ENCODE measurements around the gene MTERF1. TPM values are rescaled to one million over a fixed set of nuclear protein-coding genes. Genes with fewer than 3 reads are reported as not detected.
"Not testable (repeated sequence)": the region's sequence is repeated elsewhere in the genome, so short reads cannot be mapped to it uniquely, and the experiment has no call there.

Gene MTERF1
- total RNA-seq, 1 experiment from 2014 or later: 19.8 TPM

- no peak overlapping the region for H4K8ac ChIP-seq (replicated peaks; ENCODE audit: insufficient read length, low read depth, low read length)
- H2AK5ac ChIP-seq (ENCODE audit: insufficient read length, low read length): no peak overlapping the region
- no peak overlapping the region for H3K56ac ChIP-seq (ENCODE audit: insufficient read length, low read depth, low read length)
- no peaks in the 10 kb centered on the region for H3K4me1 ChIP-seq (ENCODE audit: insufficient read depth, low read length)
- no peak overlapping the region for H2BK20ac ChIP-seq (ENCODE audit: low read depth, low read length, poor library complexity, severe bottlenecking)
- no peak overlapping the region for H3T11ph ChIP-seq (ENCODE audit: low read length)
- H3K27ac Mint-ChIP-seq: no peak overlapping the region
- H3K23me2 ChIP-seq (ENCODE audit: insufficient read length, low read depth, low read length, poor library complexity, severe bottlenecking): no peaks in the 10 kb centered on the region
- no peak overlapping the region for H3K14ac ChIP-seq (ENCODE audit: insufficient read depth, low read length)
- H3K9me3 Mint-ChIP-seq: no peaks in the 10 kb centered on the region
- H3K4me2 ChIP-seq (ENCODE audit: insufficient read depth, insufficient read length, low read length): no peak overlapping the region
- no peak overlapping the region for H2BK12ac ChIP-seq (ENCODE audit: insufficient read length, low read depth, low read length)
- no peak overlapping the region for H4K91ac ChIP-seq (ENCODE audit: insufficient read length, low read depth, low read length)
- no peak overlapping the region for H3K9ac ChIP-seq (ENCODE audit: extremely low read depth, insufficient read length, low read length)
- no peak overlapping the region for H3K4ac ChIP-seq (ENCODE audit: low read depth, low read length)
- no peak overlapping the region for H3K4me3 Mint-ChIP-seq
- no peak for DNase-seq
- peaks cover 0 to 2% (median 0%) of the 10 kb centered on the region in 3 experiments; a peak in 1 of 7 replicates for H3K36me3 Mint-ChIP-seq (ENCODE audit: insufficient read depth in 1 of 3, low read depth in 3 of 3)
- H3K27me3 Mint-ChIP-seq (ENCODE audit: low read depth): no peaks in the 10 kb centered on the region
- H4K20me1 ChIP-seq (ENCODE audit: control insufficient read depth, insufficient read depth, insufficient read length): no peaks in the 10 kb centered on the region
- H3K4me1 Mint-ChIP-seq: no peaks in the 10 kb centered on the region
- no peaks in the 10 kb centered on the region for H3K27me3 ChIP-seq (ENCODE audit: insufficient read depth, low read length)
- H3K27ac ChIP-seq (ENCODE audit: insufficient read length, low read depth, low read length): no peak overlapping the region
- no peaks in the 10 kb centered on the region for H3K79me2 ChIP-seq (ENCODE audit: insufficient read depth, low read length)
- TF ChIP-seq CTCF (conservative IDR thresholded peaks at IDR 0.05): no peak
- H2AFZ ChIP-seq (ENCODE audit: low read length): no peak overlapping the region
- H2BK15ac ChIP-seq (ENCODE audit: low read depth, low read length): no peak overlapping the region
- WGBS (ENCODE audit: extremely low coverage, insufficient read length, low lambda C conversion rate): no CpG with 5 or more reads among the region's 2 CpGs
- H3K18ac ChIP-seq (ENCODE audit: insufficient read length, low read depth, low read length): no peak overlapping the region
- H3K9me3 ChIP-seq (ENCODE audit: control insufficient read depth, low read depth, low read length): no peaks in the 10 kb centered on the region
- H3K23ac ChIP-seq (ENCODE audit: insufficient read length, low read depth, low read length): no peak overlapping the region
- no peak overlapping the region for H2BK120ac ChIP-seq (ENCODE audit: low read depth, low read length, poor library complexity, severe bottlenecking)
- no peak overlapping the region for H4K5ac ChIP-seq (ENCODE audit: insufficient read length, low read depth, low read length)
- H3K79me1 ChIP-seq (ENCODE audit: insufficient read depth, low read depth, low read length, poor library complexity, severe bottlenecking): no peaks in the 10 kb centered on the region
- H2BK5ac ChIP-seq (ENCODE audit: insufficient read length, low read length): no peak overlapping the region
Measured at GRCh38 chr7:91865511-91865910, 15.0 kb downstream of the MTERF1 start.

GRCh38 chr7:91864604-91865003, 15.9 kb downstream of the MTERF1 start:
- H3K56ac ChIP-seq (ENCODE audit: insufficient read length, low read depth, low read length); H3K27me3 Mint-ChIP-seq (ENCODE audit: low read depth); H2BK20ac ChIP-seq (ENCODE audit: low read depth, low read length, poor library complexity, severe bottlenecking); H3K79me2 ChIP-seq (ENCODE audit: insufficient read depth, low read length); H3K79me1 ChIP-seq (ENCODE audit: insufficient read depth, low read depth, low read length, poor library complexity, severe bottlenecking); H2BK120ac ChIP-seq (ENCODE audit: low read depth, low read length, poor library complexity, severe bottlenecking); H3K36me3 Mint-ChIP-seq (ENCODE audit: insufficient read depth in 1 of 3, low read depth in 3 of 3); H4K8ac ChIP-seq (replicated peaks; ENCODE audit: insufficient read length, low read depth, low read length); H3K27ac Mint-ChIP-seq; H3K23me2 ChIP-seq (ENCODE audit: insufficient read length, low read depth, low read length, poor library complexity, severe bottlenecking); H3K4me1 Mint-ChIP-seq; H3K4me3 Mint-ChIP-seq; H2BK15ac ChIP-seq (ENCODE audit: low read depth, low read length); DNase-seq; H4K20me1 ChIP-seq (ENCODE audit: control insufficient read depth, insufficient read depth, insufficient read length); H2BK5ac ChIP-seq (ENCODE audit: insufficient read length, low read length); H4K91ac ChIP-seq (ENCODE audit: insufficient read length, low read depth, low read length); H2BK12ac ChIP-seq (ENCODE audit: insufficient read length, low read depth, low read length); H3K18ac ChIP-seq (ENCODE audit: insufficient read length, low read depth, low read length); H3K27me3 ChIP-seq (ENCODE audit: insufficient read depth, low read length); H3K23ac ChIP-seq (ENCODE audit: insufficient read length, low read depth, low read length); H3K4ac ChIP-seq (ENCODE audit: low read depth, low read length); H4K5ac ChIP-seq (ENCODE audit: insufficient read length, low read depth, low read length); H2AFZ ChIP-seq (ENCODE audit: low read length); H3K4me2 ChIP-seq (ENCODE audit: insufficient read depth, insufficient read length, low read length); H3K14ac ChIP-seq (ENCODE audit: insufficient read depth, low read length); H3K9ac ChIP-seq (ENCODE audit: extremely low read depth, insufficient read length, low read length); H3K9me3 ChIP-seq (ENCODE audit: control insufficient read depth, low read depth, low read length); H3K9me3 Mint-ChIP-seq; H3T11ph ChIP-seq (ENCODE audit: low read length); H3K27ac ChIP-seq (ENCODE audit: insufficient read length, low read depth, low read length); H3K4me1 ChIP-seq (ENCODE audit: insufficient read depth, low read length); H2AK5ac ChIP-seq (ENCODE audit: insufficient read length, low read length): not testable (repeated sequence)

Data from H9 (cell line).